ENCODE data around the gene TPMT.
A peak's percentile ranks its signal among the peaks of the same experiment; 100 is the strongest.

Gene TPMT

GRCh38 chr6:18102783-18103509 is 51.9 kb downstream of the TPMT start:
- Mint-ChIP-seq H3K9me3 (peaks cover 14% of the 10 kb centered on the region), H3K27me3 (peaks cover 6% of the 10 kb centered on the region), H3K4me1 (no peaks in the 10 kb centered on the region), H3K27ac (no peak overlapping the region), H3K36me3 (peaks cover 5% of the 10 kb centered on the region), H3K4me3 (no peak overlapping the region)

DNA sequence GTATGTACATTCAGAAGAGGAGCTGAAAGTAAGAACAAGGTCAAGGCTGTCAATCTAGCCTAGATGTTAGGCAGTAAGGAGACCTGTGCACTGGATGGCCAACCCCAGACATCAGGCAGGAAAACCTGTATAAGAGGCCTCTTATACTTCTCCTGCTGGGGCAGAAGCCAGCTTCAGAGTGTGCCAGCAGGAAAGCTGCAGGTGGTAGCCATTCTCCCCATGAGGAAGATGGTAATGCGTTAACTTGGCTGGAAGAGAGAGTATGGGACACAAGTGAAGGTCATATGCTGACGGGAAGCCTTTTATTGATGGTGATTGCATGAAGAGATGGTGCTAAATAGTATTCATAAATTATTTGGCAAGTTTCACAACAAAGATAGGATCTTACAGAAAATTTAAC is 53.0 kb downstream of the TPMT start:
- Mint-ChIP-seq H3K36me3 (peaks cover 4% of the 10 kb centered on the region), H3K4me1 (no peaks in the 10 kb centered on the region), H3K27ac (no peak overlapping the region), H3K27me3 (peaks cover 6% of the 10 kb centered on the region), H3K4me3 (no peak overlapping the region), H3K9me3 (peaks cover 11% of the 10 kb centered on the region)

DNA sequence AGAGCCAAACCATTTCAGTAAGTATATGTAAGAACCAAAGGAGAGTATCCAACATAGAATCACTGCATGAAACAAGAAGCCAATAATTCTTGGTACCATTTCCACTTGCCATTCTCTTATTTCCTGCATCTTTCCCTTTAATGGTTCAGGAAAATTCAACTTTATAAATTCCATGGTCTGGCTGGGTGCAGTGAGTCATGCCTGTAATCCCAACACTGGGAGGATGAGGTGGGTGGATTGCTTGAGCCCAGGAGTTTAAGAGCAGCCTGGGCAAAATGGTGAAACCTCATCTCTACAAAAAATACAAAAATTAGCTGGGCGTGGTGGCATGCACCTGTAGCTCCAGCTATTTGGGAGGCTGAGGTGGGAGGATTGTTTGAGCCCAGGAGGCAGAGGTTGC is 53.6 kb downstream of the TPMT start:
- H3K9me3 Mint-ChIP-seq: peaks cover 9% of the 10 kb centered on the region
- H3K4me3 Mint-ChIP-seq: no peak overlapping the region
- no peak overlapping the region for H3K27ac Mint-ChIP-seq
- no peaks in the 10 kb centered on the region for H3K4me1 Mint-ChIP-seq
- H3K36me3 Mint-ChIP-seq: peaks cover 4% of the 10 kb centered on the region
- H3K27me3 Mint-ChIP-seq: peaks cover 6% of the 10 kb centered on the region

- H3K27me3 Mint-ChIP-seq: peaks cover 4% of the 10 kb centered on the region
- peaks cover under 1% of the 10 kb centered on the region for H3K9me3 Mint-ChIP-seq
- H3K27ac Mint-ChIP-seq: no peak overlapping the region
- H3K36me3 Mint-ChIP-seq: no peaks in the 10 kb centered on the region
- no peak overlapping the region for H3K4me3 Mint-ChIP-seq
- no peaks in the 10 kb centered on the region for H3K4me1 Mint-ChIP-seq
These were observed 54.6 kb downstream of the TPMT start for GRCh38 chr6:18100296-18100695.

DNA sequence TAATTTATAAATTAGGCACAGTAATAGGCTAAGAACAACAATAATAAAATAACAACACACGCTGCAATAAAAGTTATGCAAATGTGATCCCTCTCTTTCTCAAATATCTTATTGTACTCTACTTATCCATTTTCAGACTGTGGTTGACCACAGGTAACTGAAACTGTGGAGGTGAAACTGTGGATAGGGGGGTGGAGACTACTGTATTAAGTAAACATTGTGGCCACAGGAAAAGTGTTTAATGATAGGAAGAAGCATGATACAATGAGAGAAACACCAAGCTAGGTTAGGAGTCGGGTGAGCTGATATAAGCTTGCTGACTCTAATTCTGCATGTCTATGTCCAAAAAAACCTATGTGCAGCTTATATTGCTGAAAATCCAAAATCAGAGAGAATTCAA is 55.4 kb downstream of the TPMT start:
- Mint-ChIP-seq H3K4me1 (no peaks in the 10 kb centered on the region), H3K27ac (no peak overlapping the region), H3K4me3 (no peak overlapping the region), H3K36me3 (no peaks in the 10 kb centered on the region), H3K27me3 (peaks cover 4% of the 10 kb centered on the region), H3K9me3 (no peaks in the 10 kb centered on the region)

DNA sequence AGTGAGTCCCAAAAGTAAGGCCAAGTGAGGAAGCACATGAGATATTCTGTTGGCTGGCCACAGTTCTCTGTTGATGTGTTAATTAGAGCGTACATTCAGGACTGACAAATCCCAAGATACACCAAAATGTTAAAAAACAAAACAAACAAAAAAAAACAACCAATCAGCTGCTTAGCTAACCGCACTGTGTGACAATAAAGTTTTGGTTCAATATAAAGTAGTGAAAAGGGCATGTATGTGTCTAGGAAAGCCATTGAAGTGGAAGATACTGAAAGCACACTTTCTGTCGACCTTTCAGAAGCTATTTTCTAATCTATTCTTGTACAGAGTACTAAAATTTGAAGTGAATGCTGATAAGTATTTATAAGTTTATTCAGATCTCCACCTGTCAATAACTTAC is 58.5 kb downstream of the TPMT start:
- Mint-ChIP-seq H3K9me3 (no peaks in the 10 kb centered on the region), H3K4me1 (no peaks in the 10 kb centered on the region), H3K27ac (no peak overlapping the region), H3K36me3 (no peaks in the 10 kb centered on the region), H3K4me3 (no peak overlapping the region), H3K27me3 (no peaks in the 10 kb centered on the region)

DNA sequence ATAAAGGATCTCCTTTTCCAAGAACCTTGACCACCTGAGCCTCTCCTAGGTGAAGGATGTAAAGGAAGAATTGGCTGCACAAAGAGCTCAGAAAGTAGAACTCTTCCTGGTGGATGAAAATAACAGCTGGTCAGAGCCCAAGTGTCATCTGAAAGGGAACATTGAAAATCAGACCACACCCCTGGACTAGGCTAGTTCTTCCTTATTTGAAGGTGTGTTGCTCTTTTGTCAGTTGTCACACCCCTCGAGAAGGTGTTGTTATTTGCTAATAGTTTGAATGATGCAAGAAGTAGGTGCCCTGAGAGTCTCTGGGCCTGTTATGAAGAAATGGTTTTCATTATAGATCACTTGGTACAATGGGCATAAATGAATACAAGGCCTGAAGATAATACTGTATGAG is 63.5 kb downstream of the TPMT start:
- no peak overlapping the region for H3K4me3 Mint-ChIP-seq
- H3K36me3 Mint-ChIP-seq: no peaks in the 10 kb centered on the region
- no peaks in the 10 kb centered on the region for H3K9me3 Mint-ChIP-seq
- no peaks in the 10 kb centered on the region for H3K4me1 Mint-ChIP-seq
- no peak overlapping the region for H3K27ac Mint-ChIP-seq
- no peaks in the 10 kb centered on the region for H3K27me3 Mint-ChIP-seq

DNA sequence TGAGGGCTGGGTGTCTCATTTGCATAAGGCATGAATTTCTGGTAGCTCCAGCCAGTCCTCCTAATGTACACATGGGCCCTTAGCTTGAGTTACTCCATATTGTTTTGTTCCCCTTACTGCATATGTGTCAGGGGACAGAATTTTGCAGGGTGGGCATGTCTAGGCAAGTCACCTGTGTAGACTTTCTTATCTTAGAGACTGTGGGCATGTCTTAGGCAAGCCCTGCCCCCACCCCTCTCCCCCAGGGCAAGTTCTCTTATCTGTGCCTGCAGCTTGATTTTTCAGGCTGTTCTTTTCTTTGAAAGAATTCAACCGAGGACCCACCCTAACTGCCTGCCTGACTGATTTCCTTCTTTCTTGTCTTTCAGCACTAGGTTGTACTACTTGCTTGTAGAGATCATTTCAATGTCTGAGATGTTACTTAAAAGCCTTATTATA is 64.5 kb downstream of the TPMT start:
- Mint-ChIP-seq H3K27me3 (peaks cover 2% of the 10 kb centered on the region), H3K9me3 (no peaks in the 10 kb centered on the region), H3K36me3 (no peaks in the 10 kb centered on the region), H3K4me1 (no peaks in the 10 kb centered on the region), H3K4me3 (no peak overlapping the region), H3K27ac (no peak overlapping the region)

DNA sequence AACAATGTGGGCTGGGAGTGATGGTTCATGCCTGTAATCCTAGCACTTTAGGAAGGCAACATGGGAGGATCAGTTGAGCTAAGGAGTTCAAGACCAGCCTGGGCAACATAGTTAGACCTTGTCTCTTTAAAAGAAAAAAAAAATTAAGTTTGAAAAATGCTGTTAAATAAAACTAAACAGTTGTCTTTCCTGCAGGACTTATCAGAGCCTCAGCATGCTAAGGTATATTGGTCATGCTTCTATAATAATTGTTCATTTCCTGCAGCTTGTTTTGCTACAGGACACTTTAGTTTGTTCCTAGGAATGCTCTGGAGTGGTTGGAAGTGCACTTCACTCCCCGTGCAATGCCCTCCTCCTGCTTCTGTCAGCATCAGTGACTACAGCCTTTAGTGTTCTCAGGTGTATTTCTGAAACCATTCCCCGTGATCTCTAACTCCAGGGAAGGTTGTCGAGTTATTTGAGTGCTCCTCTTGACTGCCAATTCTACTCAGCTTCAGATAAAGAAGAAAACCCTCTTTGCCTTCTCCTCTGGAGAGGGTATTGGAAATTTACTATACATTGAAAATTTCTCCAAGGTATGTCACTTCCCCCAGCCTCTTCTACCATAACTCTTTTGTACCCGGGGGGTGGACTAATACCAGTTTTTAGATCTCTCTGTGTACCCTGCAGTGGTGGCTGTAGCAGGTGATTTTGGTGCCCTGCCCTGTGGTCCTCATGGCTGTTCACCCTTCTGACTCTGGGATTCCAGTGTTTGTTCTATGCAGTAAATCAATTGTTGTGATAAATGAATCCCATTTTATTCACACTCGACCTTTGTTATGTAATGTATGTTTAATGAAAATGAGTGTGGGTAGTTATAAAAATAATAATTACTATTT is 66.2 kb downstream of the TPMT start:
- H3K27ac Mint-ChIP-seq: no peak overlapping the region
- no peaks in the 10 kb centered on the region for H3K9me3 Mint-ChIP-seq
- H3K4me3 Mint-ChIP-seq: no peak overlapping the region
- peaks cover 5% of the 10 kb centered on the region for H3K27me3 Mint-ChIP-seq
- H3K36me3 Mint-ChIP-seq: no peaks in the 10 kb centered on the region
- H3K4me1 Mint-ChIP-seq: no peaks in the 10 kb centered on the region

GRCh38 chr6:18087396-18088165 is 67.3 kb downstream of the TPMT start:
- Mint-ChIP-seq H3K9me3 (no peaks in the 10 kb centered on the region), H3K4me3 (no peak overlapping the region), H3K36me3 (no peaks in the 10 kb centered on the region), H3K27ac (peak overlapping the region; percentile 41), H3K4me1 (no peaks in the 10 kb centered on the region), H3K27me3 (peaks cover 5% of the 10 kb centered on the region)

DNA sequence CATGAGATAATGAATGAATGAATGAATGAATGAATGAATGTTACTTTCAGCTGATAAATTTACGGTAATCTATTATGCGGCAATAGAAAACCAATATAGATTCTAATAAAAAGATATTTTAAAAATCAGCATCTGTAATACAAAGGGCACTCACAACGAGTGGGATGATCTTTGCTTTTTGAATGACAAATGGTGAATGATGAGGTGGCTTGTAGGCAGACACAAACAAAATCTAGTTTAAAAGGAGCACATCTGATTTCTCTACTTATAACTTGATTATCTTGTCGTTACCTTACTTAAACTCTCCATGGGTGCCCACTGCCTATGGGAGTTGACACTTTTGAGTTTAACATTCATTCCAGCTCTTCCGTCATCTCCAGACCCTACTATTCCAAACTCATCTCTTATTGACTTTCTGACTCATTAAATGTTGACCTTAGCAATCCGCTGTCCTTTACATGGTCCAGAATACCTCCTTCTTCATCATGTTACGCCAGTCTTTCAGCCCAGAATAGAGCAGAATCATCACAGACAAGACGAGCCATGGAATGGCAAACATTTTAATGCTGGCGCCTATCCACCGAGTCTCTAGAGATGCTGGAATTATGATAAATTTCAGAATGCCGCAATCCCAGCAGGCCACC is 73.7 kb downstream of the TPMT start:
- no peak overlapping the region for H3K4me3 Mint-ChIP-seq
- peaks cover 10% of the 10 kb centered on the region for H3K27me3 Mint-ChIP-seq
- no peak overlapping the region for H3K27ac Mint-ChIP-seq
- H3K9me3 Mint-ChIP-seq: no peaks in the 10 kb centered on the region
- H3K36me3 Mint-ChIP-seq: peaks cover 1% of the 10 kb centered on the region
- H3K4me1 Mint-ChIP-seq: no peaks in the 10 kb centered on the region

DNA sequence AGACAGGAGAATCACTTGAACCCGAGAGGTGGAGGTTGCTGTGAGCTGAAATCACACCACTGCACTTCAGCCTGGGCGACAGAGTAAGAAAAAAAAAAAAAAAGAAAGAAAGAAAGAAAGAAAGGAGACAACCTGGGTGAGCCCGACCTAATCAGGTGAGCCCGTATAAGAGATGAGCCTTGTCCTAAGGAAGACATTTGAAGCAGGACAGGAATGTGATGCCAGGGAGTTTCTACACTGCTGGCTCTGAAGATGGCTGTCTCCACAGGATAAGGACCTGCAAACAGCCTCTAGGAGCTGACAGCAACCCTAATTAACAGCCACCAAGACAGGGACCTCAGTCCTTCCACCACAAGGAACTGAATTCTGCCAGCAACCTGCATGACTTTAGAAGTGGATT is 74.3 kb downstream of the TPMT start:
- H3K9me3 Mint-ChIP-seq: peaks cover 4% of the 10 kb centered on the region
- no peaks in the 10 kb centered on the region for H3K4me1 Mint-ChIP-seq
- H3K4me3 Mint-ChIP-seq: no peak overlapping the region
- no peak overlapping the region for H3K27ac Mint-ChIP-seq
- peaks cover 14% of the 10 kb centered on the region for H3K27me3 Mint-ChIP-seq
- H3K36me3 Mint-ChIP-seq: peaks cover 1% of the 10 kb centered on the region

DNA sequence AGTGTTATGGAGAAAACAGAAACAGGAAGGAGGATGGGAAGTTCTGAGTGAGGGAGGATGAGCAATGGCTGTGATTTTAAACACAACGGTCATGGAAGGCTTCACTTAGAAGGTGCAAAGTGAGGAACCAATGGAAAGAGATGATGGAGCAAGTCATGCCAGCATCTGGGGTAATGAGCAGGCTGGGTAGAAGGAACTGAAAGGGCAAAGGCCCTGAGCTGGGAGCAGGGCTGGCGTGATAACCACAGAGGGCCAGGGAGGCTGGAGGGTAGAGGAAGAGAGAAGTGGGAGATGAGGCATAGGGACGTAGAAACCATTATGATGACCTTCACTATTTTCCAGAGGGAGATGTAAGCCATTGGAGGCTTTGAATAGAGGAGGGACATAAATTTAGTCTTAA is 76.0 kb downstream of the TPMT start:
- peaks cover 11% of the 10 kb centered on the region for H3K9me3 Mint-ChIP-seq
- peaks cover 9% of the 10 kb centered on the region for H3K27me3 Mint-ChIP-seq
- H3K36me3 Mint-ChIP-seq: peaks cover 1% of the 10 kb centered on the region
- no peak overlapping the region for H3K27ac Mint-ChIP-seq
- no peak overlapping the region for H3K4me3 Mint-ChIP-seq
- no peaks in the 10 kb centered on the region for H3K4me1 Mint-ChIP-seq

Data from activated naive CD4-positive, alpha-beta T cell treated with anti-CD3 and anti-CD28 coated beads, Interleukin-2, amount 50 U/mL, for 24 hours (primary cell).